Mesodermal cell (in vitro differentiated cells): Measurements from ENCODE around the gene OSBPL1A.

Source experiments
- H3K27ac ChIP-seq: 2 replicates; pipeline ENCODE4 v1.7.0; 2013; ENCODE audit warnings: mild to moderate bottlenecking, low read depth, low read length, moderate library complexity; ENCODE audit not compliant: severe bottlenecking
- H3K36me3 ChIP-seq: 2 replicates; pipeline ENCODE4 v1.7.1; 2013; ENCODE audit warnings: mild to moderate bottlenecking, low read length, moderate library complexity; ENCODE audit not compliant: control insufficient read depth, insufficient read depth
- H3K4me1 ChIP-seq: one replicate; pipeline ENCODE4 v1.7.1; 2013; ENCODE audit warnings: mild to moderate bottlenecking, low read length; ENCODE audit not compliant: insufficient read depth, control insufficient read depth, poor library complexity, severe bottlenecking
- H3K4me3 ChIP-seq: 2 replicates; pipeline ENCODE4 v1.7.0; 2013; ENCODE audit warnings: low read length, control low read depth, mild to moderate bottlenecking; ENCODE audit not compliant: insufficient read depth, poor library complexity, severe bottlenecking; ENCODE audit errors: extremely low read depth
- H3K9me3 ChIP-seq: 2 replicates; pipeline ENCODE4 v1.7.1; 2013; ENCODE audit warnings: mild to moderate bottlenecking, low read length, moderate library complexity; ENCODE audit not compliant: control insufficient read depth
- WGBS, 2 experiments: methylation state at CpG; one replicate each; pipeline ENCODE4 v1.1.5; 2013; ENCODE audit warnings: missing lambda C conversion rate in 2 of 2; ENCODE audit not compliant: insufficient coverage in 2 of 2; 5-methylcytosine and 5-hydroxymethylcytosine counted together

Gene OSBPL1A

GRCh38 chr18:24228667-24229041, 169.0 kb downstream of the OSBPL1A start:
- H3K36me3 ChIP-seq: peaks cover 4% of the 10 kb centered on the region
- no peaks in the 10 kb centered on the region for H3K4me1 ChIP-seq
- H3K27ac ChIP-seq: no peak overlapping the region
- no peaks in the 10 kb centered on the region for H3K9me3 ChIP-seq
- H3K4me3 ChIP-seq: no peak overlapping the region
- WGBS, 2 experiments: 92 to 97% methylated on average over 6 of the region's 6 CpGs

GRCh38 chr18:24227977-24228666, 169.5 kb downstream of the OSBPL1A start:
- Histone ChIP-seq H3K36me3 (peaks cover 4% of the 10 kb centered on the region), H3K4me3 (no peak overlapping the region)
- WGBS, 2 experiments: 88 to 91% methylated on average over 11 to 12 of the region's 12 CpGs

DNA sequence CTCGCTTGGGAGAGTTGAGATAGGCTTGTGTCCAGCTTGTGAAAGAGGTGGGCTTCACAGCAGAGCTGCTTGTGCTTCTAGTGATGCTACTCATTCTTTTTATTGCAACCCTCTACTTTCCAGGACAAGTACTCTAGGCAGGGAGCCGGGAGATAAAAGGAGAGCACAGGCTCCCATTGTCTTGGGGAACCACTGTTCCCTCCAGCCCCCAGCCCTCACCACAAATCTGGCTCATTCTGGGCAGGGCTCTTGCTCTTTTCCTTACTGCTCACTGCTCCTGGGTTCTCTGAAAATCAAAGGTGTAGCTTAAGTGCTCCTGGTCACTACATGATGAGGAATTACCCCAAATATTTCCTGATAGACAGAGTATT, 177.3 kb downstream of the OSBPL1A start:
- Histone ChIP-seq H3K36me3 (peaks cover 4% of the 10 kb centered on the region), H3K4me1 (no peaks in the 10 kb centered on the region), H3K4me3 (no peak overlapping the region), H3K9me3 (no peaks in the 10 kb centered on the region), H3K27ac (no peak overlapping the region)
- WGBS, 2 experiments: 38 to 86% methylated on average over 1 of the region's 2 CpGs

More at GRCh38 chr18:24227977-24228666, 169.5 kb downstream of the OSBPL1A start:
- Histone ChIP-seq H3K9me3 (no peaks in the 10 kb centered on the region), H3K27ac (no peak overlapping the region), H3K4me1 (no peaks in the 10 kb centered on the region)

- H3K36me3 ChIP-seq: peaks cover under 1% of the 10 kb centered on the region
- H3K27ac ChIP-seq: no peak overlapping the region
- H3K4me1 ChIP-seq: peaks cover 2% of the 10 kb centered on the region
- 90 to 92% methylated on average over 5 to 6 of the region's 7 CpGs for WGBS, 2 experiments
- no peak overlapping the region for H3K4me3 ChIP-seq
- no peaks in the 10 kb centered on the region for H3K9me3 ChIP-seq
Observed at GRCh38 chr18:24219561-24220317, 177.9 kb downstream of the OSBPL1A start.

DNA sequence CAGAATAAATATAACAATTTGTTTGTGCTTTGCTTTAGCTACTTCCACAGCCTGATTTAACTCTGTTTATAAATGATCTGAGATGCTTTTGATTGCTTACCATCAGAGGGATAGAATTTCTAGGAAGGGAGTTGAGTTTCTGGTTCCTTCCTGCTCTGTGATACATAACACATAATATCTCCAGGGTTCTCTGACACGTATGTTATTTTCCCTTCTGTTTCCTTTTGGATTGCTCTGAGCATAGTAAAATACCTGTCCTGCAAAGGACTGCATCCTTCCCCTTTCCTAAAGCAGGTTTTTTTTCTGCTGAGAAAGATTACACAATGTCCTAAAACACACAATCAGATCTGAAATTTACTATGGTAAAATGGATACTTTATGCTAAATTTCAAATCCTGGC, 182.7 kb downstream of the OSBPL1A start:
- H3K4me3 ChIP-seq: no peak overlapping the region
- no peaks in the 10 kb centered on the region for H3K9me3 ChIP-seq
- peaks cover 10% of the 10 kb centered on the region for H3K4me1 ChIP-seq
- no peak overlapping the region for H3K27ac ChIP-seq
- 100% methylated on average over 1 of the region's 1 CpG for WGBS, 2 experiments
- no peaks in the 10 kb centered on the region for H3K36me3 ChIP-seq

GRCh38 chr18:24214144-24214543, 183.5 kb downstream of the OSBPL1A start:
- Histone ChIP-seq H3K9me3 (no peaks in the 10 kb centered on the region), H3K27ac (no peak overlapping the region), H3K4me3 (no peak overlapping the region), H3K4me1 (peaks cover 14% of the 10 kb centered on the region), H3K36me3 (no peaks in the 10 kb centered on the region)
- WGBS, 2 experiments: 69 to 85% methylated on average over 5 of the region's 6 CpGs

GRCh38 chr18:24212939-24213338, 184.7 kb downstream of the OSBPL1A start:
- no peaks in the 10 kb centered on the region for H3K36me3 ChIP-seq
- no peak overlapping the region for H3K27ac ChIP-seq
- peaks cover 20% of the 10 kb centered on the region for H3K4me1 ChIP-seq
- 95% methylated on average over 4 to 6 of the region's 6 CpGs for WGBS, 2 experiments
- no peak overlapping the region for H3K4me3 ChIP-seq
- H3K9me3 ChIP-seq: no peaks in the 10 kb centered on the region

DNA sequence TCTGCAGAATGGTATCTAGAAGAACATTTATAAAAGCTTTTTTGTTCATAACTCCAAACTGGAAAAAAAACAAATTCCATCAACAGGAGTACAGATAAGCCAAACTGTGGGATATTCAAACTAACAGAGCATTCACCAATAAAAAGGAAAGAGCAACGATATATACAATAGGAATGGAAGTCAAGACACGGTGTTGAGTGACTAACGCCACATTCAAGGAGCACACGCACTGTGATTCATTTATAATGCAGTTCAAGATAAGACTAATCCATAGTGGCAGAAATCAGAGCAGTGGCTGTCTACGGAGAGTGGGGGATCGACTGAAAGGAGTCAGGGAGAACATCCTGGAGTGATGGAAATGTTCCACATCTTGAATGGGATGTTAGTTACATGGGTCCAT, 188.1 kb downstream of the OSBPL1A start:
- WGBS, 2 experiments: 73 to 76% methylated on average over 4 to 6 of the region's 6 CpGs
- Histone ChIP-seq H3K9me3 (no peaks in the 10 kb centered on the region), H3K36me3 (no peaks in the 10 kb centered on the region), H3K4me3 (no peak overlapping the region), H3K27ac (peak overlapping the region; percentile 26), H3K4me1 (peaks cover 16% of the 10 kb centered on the region)

DNA sequence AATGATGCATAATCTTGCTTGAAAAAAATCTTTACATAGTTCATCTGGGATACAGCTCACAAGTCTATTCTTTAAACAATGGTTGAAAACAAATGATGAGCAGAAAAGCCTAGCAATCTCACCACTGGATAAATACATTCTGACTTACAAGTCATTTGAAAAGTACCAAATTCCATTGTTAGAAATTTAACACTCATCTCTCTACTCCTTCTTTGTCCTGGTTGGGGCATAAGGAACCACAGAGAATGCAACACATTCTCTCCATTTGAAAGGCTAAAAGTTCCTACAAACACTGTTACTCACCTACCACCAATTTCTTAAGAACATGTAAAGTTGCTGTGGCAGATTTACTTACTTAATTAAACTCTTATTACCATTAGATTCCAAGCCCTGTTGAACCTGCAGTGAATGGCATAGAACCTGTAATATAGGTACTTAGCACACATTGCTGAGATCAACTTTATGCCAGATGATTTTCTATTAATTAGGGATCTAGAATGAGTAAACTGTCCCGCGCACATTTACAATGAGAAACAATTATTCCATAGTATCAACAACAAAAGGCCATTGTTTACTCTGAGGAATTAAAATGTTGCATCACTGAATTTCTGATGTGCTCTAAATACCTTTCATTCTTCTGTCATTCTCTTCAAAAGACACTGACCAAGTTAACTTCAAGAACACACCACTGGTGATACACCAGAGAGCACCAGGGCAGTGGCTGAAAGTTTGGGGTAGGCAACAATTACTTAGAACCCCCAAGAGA, 189.2 kb downstream of the OSBPL1A start:
- Histone ChIP-seq H3K4me3 (no peak overlapping the region), H3K4me1 (peaks cover 14% of the 10 kb centered on the region), H3K36me3 (no peaks in the 10 kb centered on the region), H3K9me3 (no peaks in the 10 kb centered on the region), H3K27ac (no peak overlapping the region)
- WGBS, 2 experiments: no CpG with 5 or more reads among the region's 2 CpGs

DNA sequence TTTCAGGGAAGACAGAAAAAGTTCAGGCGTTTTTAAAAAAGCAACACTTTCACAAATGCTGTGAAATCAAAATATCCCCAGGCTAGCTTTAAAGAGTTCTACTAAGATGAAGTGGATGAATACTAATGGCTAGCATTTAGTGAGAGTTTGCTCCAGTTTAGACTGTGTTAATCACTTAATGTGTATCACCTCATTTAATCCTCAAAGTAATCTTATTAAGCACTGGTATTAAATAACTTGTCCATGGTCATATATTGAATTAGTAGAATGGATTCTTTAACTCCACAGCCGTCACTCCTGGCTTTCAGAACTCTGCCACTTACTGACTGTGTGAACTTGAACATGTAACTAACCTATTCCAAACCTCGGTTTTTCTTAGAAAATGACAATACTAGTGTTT, 192.7 kb downstream of the OSBPL1A start:
- H3K9me3 ChIP-seq: no peaks in the 10 kb centered on the region
- H3K4me1 ChIP-seq: peaks cover 10% of the 10 kb centered on the region
- H3K27ac ChIP-seq: no peak overlapping the region
- WGBS, 2 experiments: 92% methylated on average over 2 of the region's 3 CpGs; no CpG with 5 or more reads in 1 of the 2 experiments
- no peak overlapping the region for H3K4me3 ChIP-seq
- H3K36me3 ChIP-seq: no peaks in the 10 kb centered on the region
